RKO (cell line): ENCODE results near the gene RRAGB.
A peak's percentile ranks its signal among the peaks of the same experiment; 100 is the strongest.
"Not testable (repeated sequence)": the region's sequence is repeated elsewhere in the genome, so short reads cannot be mapped to it uniquely, and the experiment has no call there.

ENCODE experiments used
- DNase-seq: peaks from one replicate; pipeline ENCODE4 v3.0.0-alpha.2; 2016; ENCODE audit warnings: low spot score

The RRAGB gene

DNA sequence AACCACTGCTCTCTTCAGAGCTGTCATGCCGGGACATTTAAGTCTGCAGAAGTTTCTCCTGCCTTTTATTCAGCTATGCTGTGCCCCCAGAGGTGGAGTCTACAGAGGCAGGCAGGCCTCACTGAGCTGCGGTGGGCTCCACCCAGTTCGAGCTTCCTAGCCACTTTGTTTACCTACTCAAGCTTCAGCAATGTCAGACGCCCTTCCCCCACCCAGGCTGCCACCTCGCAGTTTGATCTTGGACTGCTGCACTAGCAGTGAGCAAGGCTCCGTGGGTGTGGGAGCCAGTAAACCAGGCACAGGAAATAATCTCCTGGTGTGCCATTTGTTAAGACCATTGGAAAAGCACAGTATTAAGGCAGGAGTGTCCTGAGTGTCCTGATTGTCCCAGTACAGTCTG lies 56.9 kb downstream of the RRAGB start:
- DNase-seq: not testable (repeated sequence)

GRCh38 chrX:55777596-55777995 lies 60.0 kb downstream of the RRAGB start:
- DNase-seq: no peak

DNA sequence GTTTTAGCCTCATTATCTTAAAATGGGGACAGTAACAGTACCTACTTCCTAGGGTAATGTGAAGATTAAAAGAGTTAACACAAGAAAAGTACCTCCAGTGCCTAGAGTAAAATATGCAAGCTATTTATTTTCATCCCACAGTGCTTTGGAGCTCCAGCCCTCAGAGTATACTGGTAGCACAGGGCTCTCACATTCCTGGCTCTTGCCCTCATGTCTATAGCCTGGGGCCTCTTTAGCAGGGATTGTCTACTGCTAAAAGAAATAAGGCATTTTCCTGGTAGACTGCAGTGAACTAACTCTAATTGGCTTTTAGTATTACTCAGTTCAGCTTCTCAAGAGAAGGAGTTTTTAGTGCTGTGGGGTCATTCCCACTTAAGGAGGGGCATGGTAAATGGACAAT lies 60.8 kb downstream of the RRAGB start:
- no peak for DNase-seq

- DNase-seq: no peak
Observed at GRCh38 chrX:55783723-55784122, 66.2 kb downstream of the RRAGB start.

DNA sequence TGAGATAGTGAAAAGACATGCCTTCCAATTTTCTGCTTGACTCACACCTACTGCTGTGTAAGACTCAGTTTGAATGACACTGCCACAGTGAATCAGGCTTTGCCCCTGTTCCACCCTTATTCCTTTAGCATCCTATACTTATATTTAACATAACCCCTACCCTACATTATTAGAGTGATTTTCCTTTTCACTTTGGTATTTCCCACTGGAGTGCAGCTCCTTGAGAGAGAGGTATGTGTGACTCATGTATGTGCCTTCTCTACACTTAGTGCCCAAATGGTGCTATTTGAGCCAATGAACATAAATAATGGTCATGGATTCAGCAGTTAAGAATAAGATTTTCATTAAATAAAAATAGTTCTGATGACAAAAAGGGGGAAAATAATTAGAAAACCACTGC lies 69.5 kb downstream of the RRAGB start:
- DNase-seq: peak; percentile 9

DNA sequence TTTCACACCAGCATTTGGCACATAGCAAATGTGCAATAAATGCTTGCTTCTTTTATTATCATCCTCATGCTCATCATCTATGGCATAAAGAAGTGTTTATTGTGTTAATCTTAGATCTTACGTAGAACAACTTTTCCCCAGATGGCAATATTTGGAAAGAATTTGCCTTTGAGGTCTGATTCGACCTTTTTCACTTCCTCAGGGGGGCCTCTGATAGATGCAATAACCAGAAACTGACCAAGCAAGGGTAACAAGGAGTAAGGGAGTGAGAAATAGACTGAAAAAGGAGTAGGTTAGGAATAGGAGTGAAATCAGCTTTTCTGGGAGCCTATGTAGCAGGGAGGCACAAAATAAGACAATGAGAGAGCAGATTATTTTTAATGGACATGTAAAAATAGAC lies 70.2 kb downstream of the RRAGB start:
- no peak for DNase-seq

GRCh38 chrX:55794405-55794804 lies 76.9 kb downstream of the RRAGB start:
- DNase-seq: no peak

- no peak for DNase-seq
Observed at GRCh38 chrX:55796496-55796895, 78.9 kb downstream of the RRAGB start.

GRCh38 chrX:55801811-55802210 lies 84.3 kb downstream of the RRAGB start:
- DNase-seq: no peak
